Measurements from ENCODE around the gene OGDH.

- no peak for TF ChIP-seq CTCF (IDR thresholded peaks at IDR 0.05)
- TF ChIP-seq EP300 (IDR thresholded peaks at IDR 0.05; ENCODE audit: low read depth), result no peak
- TF ChIP-seq POLR2AphosphoS5 (IDR thresholded peaks at IDR 0.05), result no peak
These were observed 48.9 kb downstream of the OGDH start for GRCh38 chr7:44655341-44655740.

All from transverse colon (tissue), 4 donors.